OCI-LY1 (cell line): ENCODE measurements around the gene RGS13.

Experiments used
- H2AFZ ChIP-seq: fragments of 200-600 bp; sonication (generic), shearing (Covaris generic); 2 replicates; pipeline ENCODE4 v1.6.0; 2014; ENCODE audit warnings: antibody characterized with exemption, mild to moderate bottlenecking, low read length
- H3F3A ChIP-seq: fragments of 200-600 bp; sonication (generic), shearing (Covaris generic); 2 replicates; pipeline ENCODE4 v1.6.0; 2014; ENCODE audit warnings: mild to moderate bottlenecking, antibody characterized with exemption, low read length, moderate library complexity; ENCODE audit not compliant: insufficient read depth
- H3K27ac ChIP-seq: fragments of 200-600 bp; sonication (generic); 2 replicates; pipeline ENCODE4 v1.5.1; 2014; ENCODE audit warnings: low read length, mixed run types, mild to moderate bottlenecking, low read depth; ENCODE audit not compliant: poor library complexity, severe bottlenecking
- H3K27me3 ChIP-seq: fragments of 200-600 bp; sonication (generic); 2 replicates; pipeline ENCODE4 v1.6.0; 2014; ENCODE audit warnings: antibody characterized with exemption, mild to moderate bottlenecking, low read length, moderate library complexity; ENCODE audit not compliant: insufficient read depth
- H3K36me3 ChIP-seq: fragments of 200-600 bp; sonication (generic); 2 replicates; pipeline ENCODE4 v1.6.1; 2014; ENCODE audit warnings: mild to moderate bottlenecking, antibody characterized with exemption, low read length, moderate library complexity, mixed read lengths; ENCODE audit not compliant: insufficient read depth
- H3K4me1 ChIP-seq: fragments of 200-600 bp; sonication (generic); 2 replicates; pipeline ENCODE4 v1.5.1; 2014; ENCODE audit warnings: mild to moderate bottlenecking, low read length, moderate library complexity; ENCODE audit not compliant: insufficient read depth, severe bottlenecking
- H3K4me2 ChIP-seq: fragments of 200-600 bp; sonication (generic), shearing (Covaris generic); 2 replicates; pipeline ENCODE4 v1.6.1; 2014; ENCODE audit warnings: low read length
- H3K4me3 ChIP-seq: fragments of 200-600 bp; sonication (generic); 2 replicates; pipeline ENCODE4 v1.5.1; 2014; ENCODE audit warnings: low read length, low read depth, mild to moderate bottlenecking, mixed read lengths; ENCODE audit not compliant: poor library complexity, severe bottlenecking
- H3K79me2 ChIP-seq: fragments of 200-600 bp; shearing (Covaris generic); 2 replicates; pipeline ENCODE4 v1.6.1; 2016; ENCODE audit warnings: mixed run types, low read length, mixed read lengths; ENCODE audit not compliant: insufficient read depth
- H3K9ac ChIP-seq: fragments of 200-600 bp; sonication (generic), shearing (Covaris generic); 2 replicates; pipeline ENCODE4 v1.6.1; 2014; ENCODE audit warnings: mild to moderate bottlenecking, low read length, mixed read lengths
- H3K9me2 ChIP-seq: fragments of 200-600 bp; sonication (generic), shearing (Covaris generic); 2 replicates; pipeline ENCODE4 v1.6.1; 2014; ENCODE audit warnings: low read depth, mild to moderate bottlenecking, low read length, mixed read lengths
- H3K9me3 ChIP-seq: fragments of 200-600 bp; shearing (Covaris generic); 2 replicates; pipeline ENCODE4 v1.6.1; 2014; ENCODE audit warnings: low read length, mixed read lengths
- H4K20me1 ChIP-seq: fragments of 200-600 bp; sonication (generic), shearing (Covaris generic); 2 replicates; pipeline ENCODE4 v1.6.0; 2016; ENCODE audit warnings: mild to moderate bottlenecking, low read length; ENCODE audit not compliant: insufficient read depth
- EZH2 ChIP-seq: fragments of 200-600 bp; sonication (generic), shearing (Covaris generic); IDR thresholded peaks from 2 replicates; pipeline ENCODE4 v1.8.0; 2017; ENCODE audit warnings: borderline replicate concordance, mixed run types, mild to moderate bottlenecking, antibody characterized with exemption, low read length, moderate library complexity, mixed read lengths
- TF ChIP-seq, protein P1 (sequence below): fragments of 200-600 bp; sonication (generic), shearing (Covaris generic); IDR thresholded peaks from 2 replicates; pipeline ENCODE4 v1.5.1; 2017; ENCODE audit warnings: mild to moderate bottlenecking, antibody characterized with exemption, low read length, moderate library complexity, mixed read lengths

Gene RGS13

DNA sequence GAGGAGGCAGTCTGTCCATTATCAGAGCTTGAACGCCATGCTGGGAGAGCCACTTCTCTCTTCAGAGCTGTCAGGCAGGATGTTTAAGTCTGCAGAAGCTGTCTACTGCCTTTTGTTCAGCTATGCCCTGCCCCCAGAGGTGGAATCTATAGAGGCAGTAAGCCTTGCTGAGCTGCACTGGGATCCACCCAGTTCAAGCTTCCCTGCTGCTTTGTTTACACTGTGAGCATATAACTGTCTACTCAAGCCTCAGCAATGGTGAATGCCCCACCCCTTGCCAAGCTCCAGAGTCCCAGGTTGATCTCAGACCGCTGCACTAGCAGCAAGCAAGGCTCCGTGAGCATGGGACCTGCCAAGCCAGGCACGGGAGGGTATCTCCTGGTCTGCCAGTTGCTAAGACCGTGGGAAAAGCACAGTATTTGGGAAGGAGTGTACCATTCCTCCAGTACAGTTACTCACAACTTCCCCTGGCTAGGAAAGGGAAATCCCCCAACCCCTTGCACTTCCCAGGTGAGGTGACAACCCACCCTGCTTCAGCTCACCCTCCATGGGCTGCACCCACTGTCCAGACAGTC lies 32.5 kb downstream of the RGS13 start:
- Histone ChIP-seq H3K79me2 (no peaks in the 10 kb centered on the region), H3K27me3 (no peaks in the 10 kb centered on the region), H3K9ac (no peak overlapping the region), H3K9me2 (no peaks in the 10 kb centered on the region), H3K36me3 (no peaks in the 10 kb centered on the region), H3K27ac (no peak overlapping the region), H3K4me3 (no peak overlapping the region), H3K4me2 (no peak overlapping the region), H3K4me1 (no peaks in the 10 kb centered on the region), H4K20me1 (no peaks in the 10 kb centered on the region), H3K9me3 (no peaks in the 10 kb centered on the region), H3F3A (no peaks in the 10 kb centered on the region), H2AFZ (no peak overlapping the region)
- TF ChIP-seq EZH2, result no peak
- TF ChIP-seq, protein P1, sequence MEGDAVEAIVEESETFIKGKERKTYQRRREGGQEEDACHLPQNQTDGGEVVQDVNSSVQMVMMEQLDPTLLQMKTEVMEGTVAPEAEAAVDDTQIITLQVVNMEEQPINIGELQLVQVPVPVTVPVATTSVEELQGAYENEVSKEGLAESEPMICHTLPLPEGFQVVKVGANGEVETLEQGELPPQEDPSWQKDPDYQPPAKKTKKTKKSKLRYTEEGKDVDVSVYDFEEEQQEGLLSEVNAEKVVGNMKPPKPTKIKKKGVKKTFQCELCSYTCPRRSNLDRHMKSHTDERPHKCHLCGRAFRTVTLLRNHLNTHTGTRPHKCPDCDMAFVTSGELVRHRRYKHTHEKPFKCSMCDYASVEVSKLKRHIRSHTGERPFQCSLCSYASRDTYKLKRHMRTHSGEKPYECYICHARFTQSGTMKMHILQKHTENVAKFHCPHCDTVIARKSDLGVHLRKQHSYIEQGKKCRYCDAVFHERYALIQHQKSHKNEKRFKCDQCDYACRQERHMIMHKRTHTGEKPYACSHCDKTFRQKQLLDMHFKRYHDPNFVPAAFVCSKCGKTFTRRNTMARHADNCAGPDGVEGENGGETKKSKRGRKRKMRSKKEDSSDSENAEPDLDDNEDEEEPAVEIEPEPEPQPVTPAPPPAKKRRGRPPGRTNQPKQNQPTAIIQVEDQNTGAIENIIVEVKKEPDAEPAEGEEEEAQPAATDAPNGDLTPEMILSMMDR, result no peak

DNA sequence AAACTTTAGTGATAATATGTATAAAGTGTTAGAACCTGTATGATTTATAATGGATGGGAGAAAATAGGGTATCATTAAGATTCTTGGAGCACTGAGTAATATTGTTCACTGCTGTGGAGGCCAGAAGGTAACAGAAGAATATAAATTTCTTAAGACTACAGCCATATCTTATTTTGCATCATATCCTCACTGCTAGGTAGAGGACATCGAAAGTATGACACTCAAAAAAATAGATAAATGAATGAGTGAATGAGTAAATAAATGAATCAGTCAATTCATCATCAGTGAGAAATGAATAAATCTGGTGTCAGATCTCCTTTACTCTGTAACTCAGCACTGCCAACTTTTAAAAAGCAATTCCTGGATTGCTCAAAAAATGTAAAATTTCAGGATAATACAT lies 33.2 kb downstream of the RGS13 start:
- H3K27me3 ChIP-seq, result no peaks in the 10 kb centered on the region
- no peak overlapping the region for H3K4me2 ChIP-seq
- H3K4me1 ChIP-seq, result no peaks in the 10 kb centered on the region
- no peaks in the 10 kb centered on the region for H3K9me2 ChIP-seq
- no peak overlapping the region for H3K4me3 ChIP-seq
- H3K27ac ChIP-seq, result no peak overlapping the region
- no peaks in the 10 kb centered on the region for H3K9me3 ChIP-seq
- no peak overlapping the region for H2AFZ ChIP-seq
- H3K36me3 ChIP-seq, result no peaks in the 10 kb centered on the region
- no peaks in the 10 kb centered on the region for H3F3A ChIP-seq
- no peaks in the 10 kb centered on the region for H4K20me1 ChIP-seq
- no peak overlapping the region for H3K9ac ChIP-seq
- no peak for TF ChIP-seq EZH2
- TF ChIP-seq, protein P1, result no peak
- no peaks in the 10 kb centered on the region for H3K79me2 ChIP-seq

GRCh38 chr1:192675716-192676115 lies 39.8 kb downstream of the RGS13 start:
- Histone ChIP-seq H3K79me2 (no peaks in the 10 kb centered on the region), H3K9me3 (no peaks in the 10 kb centered on the region), H3K4me1 (no peaks in the 10 kb centered on the region), H3K9ac (no peak overlapping the region), H3K9me2 (no peaks in the 10 kb centered on the region), H3F3A (no peaks in the 10 kb centered on the region), H3K27me3 (no peaks in the 10 kb centered on the region), H3K27ac (no peak overlapping the region), H3K4me3 (no peak overlapping the region), H4K20me1 (no peaks in the 10 kb centered on the region), H3K4me2 (no peak overlapping the region), H2AFZ (no peak overlapping the region), H3K36me3 (no peaks in the 10 kb centered on the region)
- no peak for TF ChIP-seq EZH2
- TF ChIP-seq, protein P1, result no peak
